ENCODE data around the gene SFMBT2.

The SFMBT2 gene

DNA sequence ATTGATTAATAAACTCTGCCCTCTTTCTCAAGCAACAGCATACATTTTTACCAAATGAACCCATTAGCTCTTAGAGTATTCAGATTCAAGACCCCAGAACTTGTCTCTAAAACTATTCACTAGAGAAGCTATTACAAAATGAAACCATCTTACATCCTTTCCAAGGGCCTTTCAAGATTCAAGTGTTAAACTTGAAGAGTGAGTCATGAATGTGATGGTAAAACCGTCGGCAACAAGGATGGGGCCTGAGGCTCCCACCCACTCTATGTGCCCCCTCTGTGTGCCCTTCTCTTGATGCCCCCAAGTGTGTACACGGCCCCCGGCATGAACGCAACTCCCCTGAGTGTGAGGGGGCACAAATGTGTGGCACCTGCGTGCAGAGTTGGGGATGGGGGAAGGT is 46.4 kb downstream of the SFMBT2 start:
- DNase-seq (ENCODE audit: low read depth): no peak

DNA sequence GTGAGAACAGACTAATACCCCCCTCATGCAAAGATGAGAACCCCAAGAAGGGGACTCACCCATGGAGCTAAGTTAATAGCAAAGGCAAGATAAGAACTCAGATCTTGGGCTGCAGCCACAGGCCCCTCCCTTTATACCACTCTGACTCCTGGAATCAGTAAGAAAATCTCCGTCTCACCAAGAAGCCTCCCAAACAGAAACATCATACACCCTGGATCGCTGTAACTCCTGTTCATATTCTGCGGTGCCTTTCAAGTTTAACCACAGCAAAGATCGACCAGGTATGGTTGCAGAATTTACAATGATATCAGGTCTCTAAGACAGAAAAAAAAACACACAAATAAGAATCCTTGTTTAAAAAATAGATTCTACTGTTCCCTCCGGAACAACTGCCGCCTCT is 47.1 kb downstream of the SFMBT2 start:
- no peak for DNase-seq (ENCODE audit: low read depth)

DNA sequence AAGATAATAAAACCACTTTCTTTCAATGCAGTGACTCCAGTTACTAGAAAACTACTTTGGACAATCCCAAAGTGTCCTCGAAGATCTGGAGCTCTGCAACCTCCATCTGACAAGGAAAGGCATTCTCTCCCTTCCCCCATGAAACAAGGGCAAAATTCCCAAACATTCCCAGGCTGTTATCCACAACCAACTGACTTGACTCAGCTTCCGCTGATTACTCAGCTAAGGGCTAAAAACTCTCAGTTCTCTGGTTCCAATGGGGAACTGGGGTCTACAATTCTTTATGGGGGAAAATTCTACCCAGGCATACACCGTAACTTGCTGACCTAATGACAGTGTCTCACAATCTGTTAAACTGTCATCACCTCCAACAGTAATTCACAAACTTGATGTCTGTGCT is 48.4 kb downstream of the SFMBT2 start:
- no peak for DNase-seq (ENCODE audit: low read depth)

DNA sequence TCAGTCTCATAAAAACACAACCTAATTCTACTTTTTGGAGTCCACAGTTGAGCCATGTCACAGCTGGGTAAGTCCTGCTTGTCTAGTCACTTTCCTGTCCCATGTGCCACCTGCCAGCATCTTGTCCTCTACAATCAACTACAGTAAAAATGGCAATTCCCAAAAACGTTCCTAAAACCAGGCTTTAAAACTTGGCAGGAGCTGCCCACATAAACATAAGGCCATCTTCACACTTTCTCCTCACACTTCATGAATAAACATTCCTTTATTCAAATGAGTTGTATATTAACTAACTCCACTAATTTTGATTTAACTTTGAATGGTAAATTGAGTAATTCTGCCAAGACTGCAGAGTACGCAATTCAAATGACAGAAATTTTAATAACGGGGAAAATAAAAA is 49.5 kb downstream of the SFMBT2 start:
- DNase-seq (ENCODE audit: low read depth): no peak

DNA sequence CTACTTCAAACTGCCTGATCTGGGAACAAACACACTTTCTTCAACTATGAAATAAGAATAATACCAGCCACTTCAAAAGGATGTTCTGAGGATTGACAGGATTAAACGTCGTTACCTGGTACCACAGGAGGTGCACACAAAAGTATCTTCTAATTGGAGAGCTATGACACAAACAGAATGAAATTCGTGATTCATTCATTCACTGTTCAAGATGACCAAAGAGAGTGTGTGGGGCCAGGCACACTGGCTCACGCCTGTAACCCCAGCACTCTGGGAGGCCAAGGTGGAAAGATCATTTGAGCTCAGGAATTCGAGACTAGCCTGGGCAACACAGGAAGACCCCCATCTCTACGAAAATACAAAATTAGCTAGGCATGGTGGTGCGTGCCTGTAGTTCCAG is 50.9 kb downstream of the SFMBT2 start:
- no peak for DNase-seq (ENCODE audit: low read depth)

DNA sequence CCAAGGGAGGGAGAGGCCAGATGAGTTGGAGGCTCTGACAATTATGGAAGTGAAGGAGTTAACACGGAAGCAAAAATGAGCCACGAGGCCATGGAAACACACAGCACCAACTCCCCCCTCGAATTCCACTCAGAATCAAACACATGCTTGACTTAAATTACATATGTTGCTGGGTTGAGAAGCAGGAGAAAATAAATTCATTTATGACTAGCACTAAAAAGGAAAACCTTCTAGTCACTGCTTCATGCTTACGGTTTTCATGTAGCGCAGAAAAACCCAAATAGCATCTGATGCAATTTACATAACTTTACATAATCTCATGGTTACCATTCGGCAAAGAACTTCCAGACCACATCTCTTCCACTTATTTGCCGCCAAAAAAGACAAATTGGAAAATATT is 51.5 kb downstream of the SFMBT2 start:
- no peak for DNase-seq (ENCODE audit: low read depth)

DNA sequence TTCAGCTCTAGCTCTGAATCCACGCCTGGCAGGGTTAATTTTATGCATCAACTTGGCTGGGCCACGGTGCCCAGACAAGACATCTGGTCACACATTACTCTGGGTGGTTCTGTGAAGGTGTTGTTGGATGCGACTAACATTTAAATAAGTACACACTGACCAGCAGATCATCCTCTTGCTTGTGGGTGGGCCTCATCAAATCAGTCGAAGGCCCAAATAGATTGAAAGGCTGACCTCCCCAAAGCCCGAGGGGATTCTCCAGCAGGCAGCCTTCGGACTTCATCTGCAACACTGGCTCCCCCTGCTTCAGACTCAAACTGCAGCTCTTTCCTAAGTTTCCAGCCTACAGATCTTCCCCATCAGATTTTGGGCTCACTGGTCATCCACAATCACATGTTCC is 53.6 kb downstream of the SFMBT2 start:
- DNase-seq (ENCODE audit: low read depth): no peak

DNA sequence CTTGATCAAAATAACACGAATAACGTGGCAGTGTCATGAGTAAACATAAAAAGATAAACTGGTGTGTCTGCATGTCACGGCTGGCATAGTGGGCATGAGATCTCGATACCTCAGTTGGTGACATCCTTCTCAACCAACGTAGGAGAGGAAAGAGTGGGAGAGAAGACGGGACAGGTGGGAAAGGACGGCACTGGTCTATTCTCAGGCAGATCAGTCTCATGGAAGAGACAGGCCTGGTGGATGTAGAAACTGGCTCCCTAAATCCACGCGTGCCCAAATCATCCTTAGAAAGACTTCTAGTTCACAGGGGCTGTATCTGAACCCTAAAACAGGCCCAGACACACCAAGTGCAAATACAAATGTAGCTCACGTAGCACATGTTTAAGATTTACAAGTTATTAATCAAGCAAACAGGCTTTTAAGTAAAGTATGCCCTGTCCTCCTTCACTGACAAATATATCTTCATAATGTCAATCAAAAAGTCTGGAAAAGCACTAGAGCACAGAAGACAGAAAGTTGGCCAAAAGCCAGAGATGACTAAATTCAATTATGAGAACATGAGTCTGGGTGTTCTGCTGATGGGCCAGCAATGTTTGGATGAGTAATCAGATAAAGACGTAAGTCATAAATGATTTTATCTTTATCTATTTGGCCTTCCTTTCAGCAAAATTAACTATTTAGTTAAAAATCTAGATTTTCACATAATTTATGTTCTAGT is 56.3 kb downstream of the SFMBT2 start:
- peak; percentile 2 for DNase-seq (ENCODE audit: low read depth)

DNA sequence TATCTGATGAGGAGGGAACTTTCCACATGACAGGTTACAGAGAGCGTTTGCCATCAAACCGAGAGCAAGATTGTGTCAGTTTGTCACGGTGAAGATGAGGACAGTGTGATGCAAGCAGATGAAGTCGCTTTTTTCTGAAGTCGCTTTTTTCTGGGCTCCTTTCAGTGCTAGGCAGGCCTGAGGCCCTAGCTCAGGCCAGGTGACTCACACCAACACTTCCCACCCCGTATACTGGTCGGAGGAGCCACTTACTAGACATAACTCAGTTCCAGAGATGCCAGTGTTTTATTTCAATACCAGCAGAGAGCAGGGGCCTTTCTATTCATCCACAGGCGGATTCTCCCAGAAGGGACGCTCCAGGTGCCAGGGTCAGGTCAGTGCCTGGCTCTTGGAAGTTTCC is 58.9 kb downstream of the SFMBT2 start:
- no peak for DNase-seq (ENCODE audit: low read depth)

DNA sequence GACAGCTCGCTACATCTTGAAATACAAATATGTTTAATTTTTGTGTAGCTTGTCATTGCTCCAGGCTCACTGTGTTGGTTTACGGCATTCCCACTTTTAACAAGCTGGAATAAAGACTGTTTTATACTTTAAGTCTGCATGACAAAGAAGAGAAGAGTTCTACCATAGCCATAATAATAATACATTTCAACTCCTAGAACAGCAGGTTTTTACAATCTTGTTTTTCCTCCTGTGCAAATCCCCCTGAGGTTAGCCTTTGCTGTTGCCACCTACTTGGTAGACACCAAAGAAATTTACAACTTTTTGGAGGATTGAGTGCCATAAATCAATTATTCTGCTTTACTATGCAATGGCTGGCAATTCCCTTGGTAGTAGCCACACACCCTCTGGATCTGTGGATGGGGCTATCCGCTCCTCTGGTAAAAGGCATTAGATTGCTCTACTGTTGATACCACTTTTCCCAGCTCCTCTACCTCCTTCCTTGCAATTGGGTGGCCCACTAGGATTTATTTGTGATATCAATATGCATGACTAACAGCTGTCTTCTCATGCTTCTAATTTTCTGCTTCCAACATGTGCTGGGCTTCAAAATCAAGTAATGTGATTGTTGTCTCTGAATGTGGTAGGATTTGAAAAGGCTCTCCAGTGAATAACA is 60.2 kb downstream of the SFMBT2 start:
- no peak for DNase-seq (ENCODE audit: low read depth)

DNA sequence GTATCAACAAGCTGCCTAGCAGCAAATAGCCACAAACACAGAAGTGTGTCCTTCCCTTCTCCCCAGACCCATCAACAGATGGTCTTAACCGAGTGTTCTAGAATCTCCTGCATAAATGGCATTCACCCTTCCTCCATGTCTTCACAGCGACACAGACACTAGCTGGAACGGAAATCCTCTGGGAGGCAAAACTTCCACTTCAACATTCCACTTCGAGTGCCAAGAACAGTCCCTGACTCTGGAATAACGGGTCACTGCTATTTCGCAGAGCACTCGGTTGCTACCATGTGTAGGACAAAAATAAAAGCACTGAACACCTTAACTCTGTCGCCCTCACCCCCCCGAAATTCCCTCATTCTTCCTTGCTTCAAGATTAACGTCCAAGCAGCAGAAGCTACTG is 65.1 kb downstream of the SFMBT2 start:
- DNase-seq (ENCODE audit: low read depth): no peak

DNA sequence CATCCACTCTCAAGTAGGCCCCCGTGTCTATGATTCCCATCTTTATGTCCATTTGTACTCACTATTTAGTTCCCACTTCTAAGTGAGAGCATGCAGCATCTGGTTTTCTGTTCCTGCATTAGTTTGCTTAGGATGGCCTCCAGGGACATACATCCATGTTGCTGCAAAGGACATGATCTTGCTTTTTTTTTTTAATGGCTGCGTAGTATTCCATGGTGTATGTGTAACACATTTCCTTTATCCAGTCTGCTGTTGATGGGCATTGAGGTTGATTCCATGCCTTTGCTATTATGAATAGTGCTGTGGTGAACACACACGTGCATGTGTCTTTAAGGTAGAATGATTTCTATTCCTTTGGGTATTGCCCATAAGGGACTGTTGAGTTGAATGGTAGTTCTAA is 67.8 kb downstream of the SFMBT2 start:
- DNase-seq (ENCODE audit: low read depth): no peak

DNA sequence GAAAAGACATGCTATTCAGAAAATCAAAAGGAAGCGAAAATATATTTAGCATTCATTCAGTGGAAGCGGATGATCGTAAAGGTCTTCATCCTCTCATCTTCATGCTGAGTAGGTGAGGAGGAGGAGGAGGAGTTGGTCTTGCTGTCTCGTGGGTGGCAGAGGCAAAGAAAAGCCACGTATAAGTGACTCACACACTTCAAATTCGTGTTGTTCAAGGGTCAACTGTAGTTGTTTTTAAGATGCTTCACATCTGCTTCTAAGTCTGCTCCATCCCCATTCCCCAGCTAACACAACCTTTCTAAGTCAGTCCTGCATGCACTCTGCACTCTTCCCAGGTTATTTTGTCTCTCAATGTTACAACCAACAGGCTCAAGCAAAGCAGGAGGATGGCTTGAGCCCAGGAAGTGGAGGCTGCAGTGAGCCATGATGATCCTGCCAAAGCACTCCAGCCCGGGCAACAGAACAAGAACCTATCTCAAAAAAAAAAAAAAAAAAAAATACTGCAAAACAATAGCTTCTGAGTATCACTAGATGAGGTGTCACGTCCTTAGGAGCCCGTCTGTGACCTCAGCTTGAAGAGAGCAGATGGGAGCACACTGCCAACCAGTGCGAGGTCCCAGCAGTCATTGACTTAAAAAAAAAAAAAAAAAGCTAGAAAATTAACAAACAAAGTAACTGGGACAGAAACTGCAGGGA is 70.5 kb downstream of the SFMBT2 start:
- DNase-seq (ENCODE audit: low read depth): no peak

DNA sequence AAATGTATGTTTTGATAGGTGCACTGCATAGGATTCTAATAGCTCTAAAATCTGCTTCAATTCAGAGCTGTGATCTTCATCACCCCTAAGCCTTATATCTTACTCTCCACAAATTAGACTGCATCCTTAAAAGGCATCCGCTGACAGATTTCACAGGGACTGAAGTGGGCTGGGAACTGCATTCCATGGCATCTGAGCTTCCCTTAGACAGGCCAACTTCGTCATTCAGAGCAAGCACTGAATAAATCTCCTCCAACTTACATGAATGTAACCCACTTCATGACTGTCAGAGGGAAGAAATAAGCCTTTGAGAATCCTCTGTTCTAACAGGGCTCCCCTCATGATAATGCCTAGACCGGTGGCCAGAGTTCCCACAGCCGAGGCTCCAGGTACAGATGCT is 71.3 kb downstream of the SFMBT2 start:
- DNase-seq (ENCODE audit: low read depth): no peak

DNA sequence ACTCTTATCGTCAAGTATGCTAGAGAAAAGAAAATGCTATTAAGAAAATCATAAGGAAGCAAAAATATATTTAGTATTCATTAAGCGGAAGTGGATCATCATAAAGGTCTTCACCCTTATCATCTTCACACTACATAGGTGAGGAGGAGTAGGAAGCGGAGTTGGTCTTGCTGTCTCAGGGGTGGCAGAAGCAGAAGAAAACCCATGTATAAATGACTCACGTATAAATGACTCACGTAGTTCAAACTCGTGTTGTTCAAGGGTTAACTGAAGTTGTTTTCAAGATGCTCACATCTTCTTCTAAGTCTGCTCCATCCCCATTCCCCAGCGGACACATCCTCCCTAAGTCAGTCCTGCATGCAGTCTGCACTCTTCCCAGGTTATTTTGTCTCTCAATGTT is 72.4 kb downstream of the SFMBT2 start:
- no peak for DNase-seq (ENCODE audit: low read depth)

DNA sequence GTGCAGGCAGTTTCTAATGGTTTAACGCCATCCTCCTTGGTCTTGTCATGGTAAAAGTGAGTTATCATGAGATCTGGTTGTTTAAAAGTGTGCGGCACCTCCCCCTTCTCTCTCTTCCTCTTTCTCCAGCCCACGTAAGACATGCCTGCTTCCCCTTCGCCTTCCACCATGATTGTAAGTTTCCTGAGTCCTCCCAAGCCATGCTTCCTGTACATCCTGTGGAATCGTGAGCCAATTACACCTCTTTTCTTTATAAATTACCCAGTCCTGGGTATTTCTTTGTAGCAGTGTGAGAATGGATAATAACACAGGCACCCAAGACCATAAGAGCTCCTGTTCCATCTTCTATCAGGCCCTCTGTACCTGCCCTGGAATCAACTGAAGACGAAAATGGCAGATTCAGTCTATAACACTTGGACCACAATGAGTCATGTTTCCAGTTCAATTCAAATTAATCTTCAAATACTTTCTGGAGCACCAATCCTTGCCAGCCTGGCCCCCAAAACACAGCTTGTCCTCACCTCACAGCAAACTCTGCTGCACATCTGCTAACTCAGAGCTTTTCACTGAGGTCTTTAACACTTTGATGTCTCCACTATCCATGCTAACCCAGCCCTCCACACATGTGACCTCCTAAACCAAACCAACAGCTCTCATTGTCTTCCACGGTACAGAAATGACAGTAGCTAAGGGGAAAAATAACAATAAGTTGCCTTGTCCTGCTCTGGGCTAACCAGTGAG is 73.2 kb downstream of the SFMBT2 start:
- DNase-seq (ENCODE audit: low read depth): no peak

DNA sequence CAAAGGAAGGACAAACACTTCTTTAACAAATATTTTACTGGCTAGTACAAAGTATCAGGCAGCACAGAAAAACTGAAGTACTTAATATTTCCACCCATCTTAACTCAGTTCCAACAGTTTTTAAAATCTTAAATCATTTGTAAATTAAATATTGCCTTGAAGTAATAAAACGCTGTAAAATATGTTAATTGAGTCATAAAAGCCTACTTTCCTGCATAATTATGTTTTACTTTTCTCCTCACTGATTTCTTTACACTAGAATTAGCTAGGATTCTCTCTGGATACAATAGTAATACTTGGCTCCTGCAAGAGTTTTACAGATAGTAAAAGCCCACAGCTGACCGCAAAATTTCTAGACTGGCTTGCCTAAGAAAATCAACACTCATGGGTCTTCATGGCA is 74.9 kb downstream of the SFMBT2 start:
- DNase-seq (ENCODE audit: low read depth): no peak

DNA sequence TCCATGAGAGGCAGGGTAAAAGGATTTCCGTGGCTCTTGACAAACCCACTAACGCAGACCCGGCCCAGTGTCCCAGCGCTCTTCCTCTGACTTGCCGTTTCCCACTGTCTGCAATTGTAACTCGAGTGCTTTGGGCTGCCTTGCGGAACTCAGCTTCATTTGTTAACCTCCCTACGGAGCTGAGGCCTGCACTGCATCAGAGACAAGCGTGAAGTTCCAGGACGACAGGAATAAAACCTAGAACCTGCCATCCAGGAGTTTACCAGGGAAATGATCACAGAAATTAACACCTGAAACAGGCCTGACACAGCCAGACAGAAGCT is 76.2 kb downstream of the SFMBT2 start:
- no peak for DNase-seq (ENCODE audit: low read depth)

DNA sequence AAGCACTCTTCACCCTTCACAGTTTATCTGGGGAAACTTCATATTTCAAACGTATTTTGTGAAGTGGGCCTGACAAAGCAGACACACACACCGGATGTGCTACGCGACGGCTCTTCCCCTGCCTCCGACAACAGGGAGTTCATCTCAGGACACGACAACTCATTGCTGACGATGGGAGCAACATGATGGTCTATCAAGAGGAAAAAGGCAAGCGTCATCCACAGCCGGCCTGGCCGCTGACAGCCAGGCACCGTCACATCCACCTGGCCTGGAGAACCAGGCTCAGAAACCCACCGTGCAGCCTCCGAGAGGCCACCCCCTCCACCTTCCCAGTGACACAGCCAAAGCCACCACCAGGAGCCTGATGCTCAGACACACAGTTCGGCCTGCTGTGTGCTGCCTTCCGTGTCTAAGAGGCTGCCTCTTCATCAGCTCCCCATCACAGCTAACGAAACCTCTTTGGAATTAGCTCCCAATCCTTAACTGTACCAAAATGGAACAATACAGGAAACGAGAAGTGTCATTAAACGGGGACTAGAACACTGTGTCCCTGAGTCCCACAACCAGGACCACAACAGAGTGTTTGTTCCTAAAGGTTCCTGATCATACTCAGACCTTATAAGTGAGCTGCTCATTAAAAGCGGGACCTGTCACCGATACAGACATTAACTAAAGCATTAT is 76.7 kb downstream of the SFMBT2 start:
- DNase-seq (ENCODE audit: low read depth): no peak

DNA sequence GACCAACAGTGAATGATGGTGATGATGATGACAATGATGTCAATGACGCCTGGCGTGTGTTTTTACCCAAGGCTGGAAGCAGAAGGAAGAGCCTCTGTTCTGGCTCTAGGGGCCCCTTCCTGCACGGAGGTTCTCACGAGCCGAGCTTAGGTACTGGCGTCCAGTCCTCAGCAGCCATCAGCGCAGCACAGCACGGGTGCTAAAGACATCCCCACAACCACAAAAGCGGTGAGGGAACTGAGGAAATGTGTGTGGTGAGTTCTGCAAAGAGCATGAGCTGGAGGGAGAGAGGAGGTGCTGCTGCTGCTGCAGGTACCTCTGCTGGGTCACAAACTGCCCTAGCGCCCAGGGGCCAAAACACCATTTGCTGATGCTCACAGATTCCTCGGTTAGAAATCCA is 81.6 kb downstream of the SFMBT2 start:
- DNase-seq (ENCODE audit: low read depth): no peak

DNA sequence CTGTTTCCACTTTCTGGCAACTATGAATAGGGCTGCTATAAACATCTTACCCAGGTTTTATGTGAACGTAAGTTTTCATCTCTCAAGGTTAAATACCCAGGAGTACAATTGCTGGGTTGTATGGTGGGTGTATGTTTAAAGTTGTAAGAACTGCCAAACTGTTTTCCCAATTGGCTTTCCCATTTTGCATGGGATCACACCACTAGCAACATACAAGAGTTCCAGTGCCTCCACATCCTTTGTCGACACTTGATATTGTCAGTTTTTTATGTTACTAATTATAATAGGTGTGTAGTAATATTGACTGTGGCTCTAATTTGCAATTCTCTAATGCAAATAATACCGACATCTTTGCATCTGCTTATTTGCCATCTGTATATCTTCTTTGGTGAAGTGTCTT is 82.9 kb downstream of the SFMBT2 start:
- no peak for DNase-seq (ENCODE audit: low read depth)

DNA sequence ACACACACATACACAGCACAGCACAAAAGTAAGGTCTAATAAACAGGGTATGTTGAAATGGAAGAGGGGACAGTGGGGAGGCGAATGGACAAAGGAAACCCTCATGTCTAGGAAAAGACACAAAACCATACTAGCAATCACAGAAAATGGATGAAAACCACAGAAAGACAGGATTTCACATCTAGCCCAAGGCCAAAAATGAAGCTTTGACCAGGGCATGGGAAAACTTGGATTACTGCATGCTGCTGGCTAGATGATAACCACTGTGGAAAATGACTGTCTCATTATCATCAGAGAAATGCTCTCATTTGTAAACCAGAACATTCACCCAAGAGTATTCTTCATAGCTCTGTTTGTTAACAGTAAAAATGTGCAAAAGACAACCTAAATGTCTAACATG is 88.2 kb downstream of the SFMBT2 start:
- DNase-seq (ENCODE audit: low read depth): no peak
